ACHN (cell line): ENCODE data around the gene LMO4.

Source experiments
- DNase-seq: peaks from one replicate; pipeline ENCODE4 v3.0.0-alpha.2; 2015
- in situ Hi-C: cut with HindIII; loops from 2 replicates; pipeline ENCODE4 v1.10.0; 2017; ENCODE audit warnings: low sequenced_read_pairs, low pct_ligation_motif_present, low pct_unique_long_range_greater_than_20kb

Gene LMO4

GRCh38 chr1:87348341-87349019 lies 19.8 kb downstream of the LMO4 start:
- in situ Hi-C loops: no loop called here
- no peak for DNase-seq

GRCh38 chr1:87349036-87349435 lies 20.4 kb downstream of the LMO4 start:
- in situ Hi-C loops: no loop called here
- DNase-seq: no peak

GRCh38 chr1:87355894-87356293 lies 27.2 kb downstream of the LMO4 start:
- in situ Hi-C loops: no loop called here
- DNase-seq: no peak

GRCh38 chr1:87356591-87356990 lies 27.9 kb downstream of the LMO4 start:
- in situ Hi-C loops: no loop called here
- DNase-seq: no peak

GRCh38 chr1:87358219-87358618 lies 29.5 kb downstream of the LMO4 start:
- DNase-seq: no peak
- in situ Hi-C loops: no loop called here

- DNase-seq: no peak
- in situ Hi-C loops: no loop called here
Observed at GRCh38 chr1:87359586-87359985, 30.9 kb downstream of the LMO4 start.

- in situ Hi-C loops: no loop called here
Observed at GRCh38 chr1:87362063-87362833, 33.6 kb downstream of the LMO4 start.

GRCh38 chr1:87362834-87363426 lies 34.2 kb downstream of the LMO4 start:
- no peak for DNase-seq
- in situ Hi-C loops: no loop called here

More at GRCh38 chr1:87362063-87362833, 33.6 kb downstream of the LMO4 start:
- DNase-seq: no peak

- in situ Hi-C loops: no loop called here
- no peak for DNase-seq
Observed at GRCh38 chr1:87367549-87367948, 38.9 kb downstream of the LMO4 start.

- no peak for DNase-seq
- in situ Hi-C loops: no loop called here
Observed at GRCh38 chr1:87368907-87369306, 40.2 kb downstream of the LMO4 start.

GRCh38 chr1:87369736-87370478 lies 41.2 kb downstream of the LMO4 start:
- no peak for DNase-seq
- in situ Hi-C loops: no loop called here

- in situ Hi-C loops: no loop called here
- no peak for DNase-seq
Observed at GRCh38 chr1:87370544-87370943, 41.9 kb downstream of the LMO4 start.

- in situ Hi-C loops: no loop called here
- DNase-seq: no peak
Observed at GRCh38 chr1:87379306-87379705, 50.6 kb downstream of the LMO4 start.

- no peak for DNase-seq
- in situ Hi-C loops: no loop called here
Observed at GRCh38 chr1:87386217-87386790, 57.6 kb downstream of the LMO4 start.

- in situ Hi-C loops: no loop called here
- no peak for DNase-seq
Observed at GRCh38 chr1:87388411-87388810, 59.7 kb downstream of the LMO4 start.

GRCh38 chr1:87389011-87389410 lies 60.3 kb downstream of the LMO4 start:
- in situ Hi-C loops: no loop called here
- no peak for DNase-seq

- no peak for DNase-seq
- in situ Hi-C loops: no loop called here
Observed at GRCh38 chr1:87389546-87389945, 60.9 kb downstream of the LMO4 start.

GRCh38 chr1:87392248-87393192 lies 63.8 kb downstream of the LMO4 start:
- in situ Hi-C loops: no loop called here
- DNase-seq: peak; percentile 4
